ENCODE results near the gene WDR73. TPM values are rescaled to one million over a fixed set of nuclear protein-coding genes. Genes with fewer than 3 reads are reported as not detected.

WDR73 gene
- polyA plus RNA-seq, 3 donors: 12.1 to 19.9 (median 14.3) TPM

DNA sequence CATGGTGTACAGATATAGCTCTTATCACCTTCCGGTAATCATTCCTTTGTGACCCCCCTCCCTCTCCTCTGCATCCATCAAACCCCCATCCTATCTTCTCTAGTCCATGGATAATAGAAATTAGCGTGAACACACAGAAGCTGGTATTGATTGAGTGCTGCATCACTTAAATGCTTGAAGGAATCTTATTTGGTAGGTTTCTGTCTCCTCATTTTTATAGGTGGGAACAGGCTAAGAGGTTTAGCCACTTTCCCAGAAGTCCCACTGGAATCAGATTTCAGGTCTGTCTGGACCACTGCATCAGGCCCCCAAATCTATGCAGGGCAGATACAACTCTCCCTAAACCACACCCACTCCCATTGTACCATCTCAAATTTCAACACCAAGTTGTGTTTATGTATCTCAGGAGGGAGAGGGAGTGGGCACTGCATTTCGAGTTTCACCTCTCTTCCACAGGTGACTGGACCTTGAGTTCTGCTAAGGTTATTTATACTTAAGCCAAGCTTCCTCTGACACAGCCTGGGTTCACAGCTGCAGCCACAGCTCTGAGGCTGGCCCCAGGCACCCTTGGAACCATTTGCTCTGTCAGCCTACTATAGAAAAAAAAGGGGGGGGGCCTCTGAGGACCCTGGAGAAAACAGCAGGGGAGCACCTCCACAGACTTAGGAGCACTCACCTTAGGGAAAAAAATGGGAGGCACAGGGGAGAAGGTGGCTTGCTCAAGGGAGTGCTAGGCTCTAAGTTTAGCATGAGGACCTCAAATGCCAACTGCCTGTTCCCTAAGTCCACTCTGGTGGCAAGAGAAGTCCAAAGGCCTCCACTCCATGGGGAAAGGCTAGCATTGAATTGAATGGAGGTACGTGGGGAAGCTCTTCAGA is 6.1 kb upstream of the WDR73 start:
- Histone ChIP-seq H3K27ac (ENCODE audit: low read depth in 1 of 2, low read length in 2 of 2) (no peak overlapping the region), H2AFZ (ENCODE audit: insufficient read depth, low read depth, low read length, poor library complexity, severe bottlenecking) (no peak overlapping the region), H4K20me1 (ENCODE audit: insufficient read depth, low read length) (peaks cover 18% of the 10 kb centered on the region), H3K4me3 (replicated peaks in 1 of 3; ENCODE audit: low read depth in 2 of 3, low read length in 3 of 3) (no peak overlapping the region), H3K36me3 (replicated peaks in 1 of 2; ENCODE audit: control insufficient read depth in 1 of 2, insufficient read depth in 2 of 2, low read length in 2 of 2) (peaks cover 2 to 39% of the 10 kb centered on the region in 2 donors), H3K9me3 (replicated peaks in 1 of 2; ENCODE audit: control insufficient read depth in 1 of 2, insufficient read depth in 1 of 2, low read length in 2 of 2) (no peaks in the 10 kb centered on the region), H3K27me3 (ENCODE audit: control insufficient read depth in 2 of 2, insufficient read depth in 2 of 2, low read length in 2 of 2) (no peaks in the 10 kb centered on the region), H3K4me2 (replicated peaks; ENCODE audit: extremely low read depth, low read length, poor library complexity, severe bottlenecking) (no peak overlapping the region), H3K79me2 (ENCODE audit: insufficient read depth, low read length) (no peaks in the 10 kb centered on the region), H3K9ac (ENCODE audit: insufficient read depth, low read length, poor library complexity, severe bottlenecking) (no peak overlapping the region), H3K4me1 (ENCODE audit: control insufficient read depth in 1 of 2, insufficient read depth in 2 of 2, low read length in 2 of 2) (peaks cover 17 to 19% of the 10 kb centered on the region in 2 donors)
- TF ChIP-seq, protein P1, sequence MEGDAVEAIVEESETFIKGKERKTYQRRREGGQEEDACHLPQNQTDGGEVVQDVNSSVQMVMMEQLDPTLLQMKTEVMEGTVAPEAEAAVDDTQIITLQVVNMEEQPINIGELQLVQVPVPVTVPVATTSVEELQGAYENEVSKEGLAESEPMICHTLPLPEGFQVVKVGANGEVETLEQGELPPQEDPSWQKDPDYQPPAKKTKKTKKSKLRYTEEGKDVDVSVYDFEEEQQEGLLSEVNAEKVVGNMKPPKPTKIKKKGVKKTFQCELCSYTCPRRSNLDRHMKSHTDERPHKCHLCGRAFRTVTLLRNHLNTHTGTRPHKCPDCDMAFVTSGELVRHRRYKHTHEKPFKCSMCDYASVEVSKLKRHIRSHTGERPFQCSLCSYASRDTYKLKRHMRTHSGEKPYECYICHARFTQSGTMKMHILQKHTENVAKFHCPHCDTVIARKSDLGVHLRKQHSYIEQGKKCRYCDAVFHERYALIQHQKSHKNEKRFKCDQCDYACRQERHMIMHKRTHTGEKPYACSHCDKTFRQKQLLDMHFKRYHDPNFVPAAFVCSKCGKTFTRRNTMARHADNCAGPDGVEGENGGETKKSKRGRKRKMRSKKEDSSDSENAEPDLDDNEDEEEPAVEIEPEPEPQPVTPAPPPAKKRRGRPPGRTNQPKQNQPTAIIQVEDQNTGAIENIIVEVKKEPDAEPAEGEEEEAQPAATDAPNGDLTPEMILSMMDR (IDR thresholded peaks at IDR 0.05): no peak
- Mint-ChIP-seq H3K9me3 (peaks cover 0 to 1% (median 0%) of the 10 kb centered on the region in 7 donors), H3K27ac (peak overlapping the region in 2 of 7 donors; percentile 42 to 66), H3K27me3 (ENCODE audit: low read depth in 3 of 3) (peaks cover 0 to 8% (median 8%) of the 10 kb centered on the region in 3 donors), H3K36me3 (peaks cover 22 to 51% of the 10 kb centered on the region in 2 donors), H3K4me1 (peaks cover 25% of the 10 kb centered on the region), H3K4me3 (no peak overlapping the region)
- no CpG with 5 or more reads among the region's 4 CpGs for WGBS (ENCODE audit: insufficient coverage)
- DNase-seq: no peak
- intact Hi-C loops (cut with micrococcal nuclease): loop anchor here (5.0 to 10.0 kb wide), 4 partner anchors 55 to 112 kb away; partner anchors contain the start of genes SEC11A (in 1 of the 2) and ZNF592 (in 1 of the 2)

DNA sequence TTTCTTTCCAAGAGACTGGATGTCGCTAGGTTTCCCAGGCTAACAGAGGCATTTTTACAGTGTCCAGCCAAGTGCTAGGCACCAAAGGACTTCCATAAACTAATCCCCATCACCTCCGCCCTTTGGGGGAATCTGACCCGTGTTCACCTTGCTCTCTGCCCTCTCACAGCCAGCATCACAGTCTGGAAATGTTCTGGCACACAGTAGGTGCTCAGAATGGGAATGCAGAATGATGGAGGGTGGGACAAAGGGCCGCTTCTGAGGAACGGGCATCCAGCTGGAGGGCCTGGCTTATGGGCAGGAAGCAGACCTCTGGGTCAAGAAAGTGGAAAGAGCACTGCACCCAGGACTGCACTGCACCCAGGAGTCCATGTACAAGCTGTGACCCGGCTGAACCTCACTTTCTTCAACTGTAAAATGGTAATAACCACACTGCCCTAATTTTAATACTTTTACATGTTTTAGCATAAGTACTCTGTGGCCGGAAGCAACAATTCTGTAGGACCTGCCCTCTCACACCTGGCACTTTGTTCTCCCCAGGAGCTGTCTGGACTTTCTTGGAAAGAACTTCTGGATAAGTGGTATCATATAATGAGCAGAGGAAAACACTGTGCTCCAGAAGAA is 4.8 kb upstream of the WDR73 start:
- H3K27ac ChIP-seq (ENCODE audit: low read depth in 1 of 2, low read length in 2 of 2): no peak overlapping the region
- H3K9ac ChIP-seq (ENCODE audit: insufficient read depth, low read length, poor library complexity, severe bottlenecking): peak overlapping the region; percentile 58
- H3K4me2 ChIP-seq (replicated peaks; ENCODE audit: extremely low read depth, low read length, poor library complexity, severe bottlenecking): peak overlapping the region; percentile 85
- Mint-ChIP-seq H3K9me3 (peaks cover 0 to 1% (median 0%) of the 10 kb centered on the region in 7 donors), H3K4me1 (peaks cover 31% of the 10 kb centered on the region), H3K36me3 (peaks cover 11 to 39% of the 10 kb centered on the region in 2 donors), H3K27ac (peak overlapping the region in 1 of 7 donors; percentile 31), H3K4me3 (peak overlapping the region; percentile 83 to 87), H3K27me3 (ENCODE audit: low read depth in 3 of 3) (peaks cover 0 to 8% (median 8%) of the 10 kb centered on the region in 3 donors)
- peak overlapping the region; percentile 86 for H2AFZ ChIP-seq (ENCODE audit: insufficient read depth, low read depth, low read length, poor library complexity, severe bottlenecking)
- peak overlapping the region; percentile 33 to 75 (median 35) for H3K4me3 ChIP-seq (replicated peaks in 1 of 3; ENCODE audit: low read depth in 2 of 3, low read length in 3 of 3)
- WGBS (ENCODE audit: insufficient coverage): 64% methylated on average over 3 of the region's 7 CpGs
- intact Hi-C loops (cut with micrococcal nuclease): loop anchor here (5.0 to 10.0 kb wide), 4 partner anchors 56 to 113 kb away; partner anchors contain the start of genes SEC11A (in 1 of the 2) and ZNF592 (in 1 of the 2)
- no peak for DNase-seq
- no peaks in the 10 kb centered on the region for H3K79me2 ChIP-seq (ENCODE audit: insufficient read depth, low read length)
- H3K4me1 ChIP-seq (ENCODE audit: control insufficient read depth in 1 of 2, insufficient read depth in 2 of 2, low read length in 2 of 2): peaks cover 22 to 25% of the 10 kb centered on the region in 2 donors
- H3K27me3 ChIP-seq (ENCODE audit: control insufficient read depth in 2 of 2, insufficient read depth in 2 of 2, low read length in 2 of 2): no peaks in the 10 kb centered on the region
- no peaks in the 10 kb centered on the region for H3K9me3 ChIP-seq (replicated peaks in 1 of 2; ENCODE audit: control insufficient read depth in 1 of 2, insufficient read depth in 1 of 2, low read length in 2 of 2)
- peaks cover 0 to 27% of the 10 kb centered on the region in 2 donors for H3K36me3 ChIP-seq (replicated peaks in 1 of 2; ENCODE audit: control insufficient read depth in 1 of 2, insufficient read depth in 2 of 2, low read length in 2 of 2)
- TF ChIP-seq, protein P1 (IDR thresholded peaks at IDR 0.05): no peak
- peaks cover 18% of the 10 kb centered on the region for H4K20me1 ChIP-seq (ENCODE audit: insufficient read depth, low read length)

Measured in CD14-positive monocyte (primary cell).